HG03097 (cell line): ENCODE results near the gene PNMA6F.
"Not testable (repeated sequence)": the region's sequence is repeated elsewhere in the genome, so short reads cannot be mapped to it uniquely, and the experiment has no call there.

ENCODE experiments used
- ATAC-seq: cut with Tn5 transposase; IDR thresholded peaks from one replicate; pipeline ENCODE4 v1.9.1; 2021; ENCODE audit not compliant: unreplicated experiment, low FRiP score

PNMA6F gene

GRCh38 chrX:153336121-153336894 lies 14.7 kb upstream of the PNMA6F start:
- no peak for ATAC-seq

- no peak for ATAC-seq
Observed at GRCh38 chrX:153334654-153335295, 13.2 kb upstream of the PNMA6F start.

GRCh38 chrX:153333821-153334653 lies 12.5 kb upstream of the PNMA6F start, which contains the start of gene ZNF275:
TSS of gene ZNF275 (plus strand) at chrX:153334153. CDS start at chrX:153336680, 2,527 bp downstream.
- peak; percentile 80 for ATAC-seq

- no peak for ATAC-seq
Observed at GRCh38 chrX:153333266-153333665, 11.7 kb upstream of the PNMA6F start.

- no peak for ATAC-seq
Observed at GRCh38 chrX:153327561-153327960, 6.0 kb upstream of the PNMA6F start.

- ATAC-seq: no peak
Observed at GRCh38 chrX:153320555-153321184, 897 bp downstream of the PNMA6F start.

GRCh38 chrX:153320047-153320443 lies 1.5 kb downstream of the PNMA6F start:
- ATAC-seq: not testable (repeated sequence)

- no peak for ATAC-seq
Observed at GRCh38 chrX:153319295-153320046, 2.1 kb downstream of the PNMA6F start.

- ATAC-seq: no peak
Observed at GRCh38 chrX:153318811-153319210, 2.8 kb downstream of the PNMA6F start.

- no peak for ATAC-seq
Observed at GRCh38 chrX:153317996-153318722, 3.4 kb downstream of the PNMA6F start.

GRCh38 chrX:153317306-153317705 lies 4.3 kb downstream of the PNMA6F start:
- no peak for ATAC-seq

GRCh38 chrX:153312842-153313241 lies 8.7 kb downstream of the PNMA6F start:
- no peak for ATAC-seq

- ATAC-seq: no peak
Observed at GRCh38 chrX:153312041-153312440, 9.5 kb downstream of the PNMA6F start.

GRCh38 chrX:153310901-153311300 lies 10.7 kb downstream of the PNMA6F start:
- no peak for ATAC-seq

- ATAC-seq: no peak
Observed at GRCh38 chrX:153307276-153308178, 14.0 kb downstream of the PNMA6F start.

GRCh38 chrX:153306527-153307115 lies 14.9 kb downstream of the PNMA6F start:
- no peak for ATAC-seq

- no peak for ATAC-seq
Observed at GRCh38 chrX:153305972-153306371, 15.6 kb downstream of the PNMA6F start.
